Activated naive CD8-positive, alpha-beta T cell treated with anti-CD3 and anti-CD28 coated beads for 36 hours (primary cell): ENCODE data around the gene GID8. TPM values are rescaled to one million over a fixed set of nuclear protein-coding genes. Genes with fewer than 3 reads are reported as not detected.

Experiments
- DNase-seq: peaks from one replicate; pipeline ENCODE4 v3.0.0; 2021
- H3K27ac Mint-ChIP-seq: one replicate; pipeline ENCODE4 v1.8.0; 2022; ENCODE audit warnings: mild to moderate bottlenecking, moderate library complexity, mixed read lengths
- H3K27me3 Mint-ChIP-seq: one replicate; pipeline ENCODE4 v1.8.0; 2022; ENCODE audit warnings: mild to moderate bottlenecking, mixed read lengths
- H3K36me3 Mint-ChIP-seq: one replicate; pipeline ENCODE4 v1.8.0; 2021; ENCODE audit warnings: mild to moderate bottlenecking, mixed read lengths
- H3K4me1 Mint-ChIP-seq: one replicate; pipeline ENCODE4 v1.8.0; 2021; ENCODE audit warnings: mixed read lengths
- H3K4me3 Mint-ChIP-seq: one replicate; pipeline ENCODE4 v1.8.0; 2022; ENCODE audit warnings: mild to moderate bottlenecking, moderate library complexity, mixed read lengths
- H3K9me3 Mint-ChIP-seq: one replicate; pipeline ENCODE4 v1.8.0; 2022; ENCODE audit warnings: mixed read lengths
- total RNA-seq, 2 experiments: library from RNA; stranded (reverse); gene quantifications; one replicate each; pipeline ENCODE4 v1.2.3, GENCODE V29; 2021

Gene GID8
- total RNA-seq, 2 experiments from 2014 or later, result 47.6 to 48.5 TPM

DNA sequence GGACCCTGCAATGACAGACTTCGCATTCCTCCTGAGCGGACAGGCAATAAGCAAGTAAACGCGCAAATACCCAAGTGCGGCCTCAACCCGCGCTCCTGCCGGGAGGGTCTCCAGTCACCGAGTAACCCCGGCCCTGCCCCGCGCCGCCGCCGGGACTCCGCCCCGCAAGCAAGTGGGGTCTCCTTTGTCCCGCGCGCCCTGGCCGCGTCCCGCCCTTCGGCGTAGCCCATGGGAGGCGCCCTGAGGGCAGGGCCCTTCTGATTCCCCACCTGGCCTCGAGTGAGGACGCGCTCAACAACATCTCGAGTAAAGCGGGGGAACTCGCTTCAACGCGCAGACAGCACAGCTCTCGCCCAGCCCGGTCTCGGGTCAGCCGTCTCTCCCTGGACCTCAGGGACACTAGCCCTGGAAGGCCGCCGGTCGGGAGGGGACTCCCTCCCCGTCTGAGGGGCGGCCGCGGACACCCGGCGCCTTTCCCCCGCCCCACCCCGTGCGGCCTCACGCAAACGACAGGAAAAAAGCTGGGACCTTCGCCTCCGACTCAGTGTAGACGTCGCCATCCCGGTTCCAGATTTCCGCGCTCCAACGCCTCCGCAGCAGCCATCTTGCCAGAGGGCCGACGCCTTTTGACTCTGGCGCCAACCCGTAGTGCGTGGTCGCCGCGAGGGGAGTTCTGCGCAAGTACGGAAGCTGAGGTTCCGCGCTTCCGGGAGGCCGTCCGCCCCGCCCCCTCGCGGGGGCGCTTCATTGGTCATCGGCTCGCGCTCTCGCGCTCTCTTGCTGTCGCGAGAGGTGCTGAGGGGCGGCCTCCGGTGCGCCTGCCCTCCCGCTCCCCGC lies 461 bp upstream of the GID8 start:
- no peaks in the 10 kb centered on the region for H3K27me3 Mint-ChIP-seq
- peaks cover 32% of the 10 kb centered on the region for H3K4me1 Mint-ChIP-seq
- peaks cover 22% of the 10 kb centered on the region for H3K36me3 Mint-ChIP-seq
- H3K9me3 Mint-ChIP-seq, result no peaks in the 10 kb centered on the region
- DNase-seq, result peak; percentile 98
- peak overlapping the region; percentile 98 for H3K27ac Mint-ChIP-seq
- H3K4me3 Mint-ChIP-seq, result no peak overlapping the region

DNA sequence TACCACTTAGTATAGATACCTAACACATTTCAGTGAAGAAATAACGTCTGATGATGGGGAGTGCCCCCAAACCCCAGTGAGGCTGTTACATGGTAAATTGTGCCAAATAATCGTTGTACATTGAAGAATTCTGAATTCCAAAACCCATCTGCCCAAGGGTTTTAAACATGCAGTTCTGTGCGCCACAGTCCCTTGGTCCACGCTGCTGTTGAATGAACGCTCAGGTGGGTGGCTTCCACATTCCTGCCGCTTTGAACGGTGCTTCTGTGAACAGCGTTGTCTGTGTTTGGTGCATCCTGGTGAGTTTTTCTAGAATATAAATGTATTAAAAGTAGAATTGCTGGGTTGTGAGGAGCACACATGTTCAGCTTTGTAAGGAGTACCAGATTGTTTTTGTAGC lies 2.9 kb downstream of the GID8 start:
- no peak overlapping the region for H3K4me3 Mint-ChIP-seq
- H3K9me3 Mint-ChIP-seq, result no peaks in the 10 kb centered on the region
- peaks cover 30% of the 10 kb centered on the region for H3K4me1 Mint-ChIP-seq
- H3K36me3 Mint-ChIP-seq, result peaks cover 20% of the 10 kb centered on the region
- no peak for DNase-seq
- H3K27me3 Mint-ChIP-seq, result no peaks in the 10 kb centered on the region
- H3K27ac Mint-ChIP-seq, result no peak overlapping the region

DNA sequence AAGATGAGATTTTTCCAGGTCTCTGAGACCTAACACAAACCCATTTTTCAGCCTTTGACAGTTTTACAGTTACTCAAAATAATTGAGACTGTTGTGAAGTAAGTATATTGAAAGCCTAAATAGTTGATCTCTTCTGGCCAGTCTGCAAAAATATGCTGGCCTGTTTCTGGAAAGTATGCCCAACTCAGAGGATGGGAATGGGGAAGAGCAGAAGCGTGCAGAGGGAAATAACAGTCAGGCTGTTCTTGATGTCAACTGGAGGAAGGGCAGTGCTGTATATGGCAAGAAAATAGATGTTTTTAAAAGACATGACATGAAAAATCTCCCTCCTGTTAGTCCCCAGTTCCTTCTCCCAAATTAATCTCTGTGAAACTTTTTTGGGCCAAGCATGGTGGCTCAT lies 3.8 kb downstream of the GID8 start:
- Mint-ChIP-seq H3K36me3 (peaks cover 22% of the 10 kb centered on the region), H3K9me3 (no peaks in the 10 kb centered on the region), H3K27me3 (no peaks in the 10 kb centered on the region), H3K4me3 (no peak overlapping the region), H3K4me1 (peaks cover 29% of the 10 kb centered on the region), H3K27ac (peak overlapping the region; percentile 49)
- no peak for DNase-seq

DNA sequence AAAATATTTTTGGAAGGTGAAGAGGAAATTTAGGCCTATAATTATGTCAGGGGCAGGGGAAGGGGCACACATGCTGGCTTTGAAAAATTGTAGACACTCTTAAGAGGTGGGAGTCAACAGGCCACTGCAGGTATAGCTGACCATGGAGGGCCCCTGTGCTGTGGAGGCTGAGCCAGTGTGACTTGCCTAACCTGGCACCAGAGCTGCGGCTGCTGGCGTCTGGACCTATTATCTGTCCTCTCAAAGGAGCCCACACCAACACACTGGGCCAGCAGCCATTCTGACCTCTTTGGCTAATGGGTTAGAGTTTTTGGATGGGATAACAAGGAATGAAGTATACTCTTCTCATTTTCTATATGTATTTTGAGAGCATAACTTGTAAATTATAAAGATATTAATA lies 4.5 kb downstream of the GID8 start:
- peaks cover 28% of the 10 kb centered on the region for H3K4me1 Mint-ChIP-seq
- no peak overlapping the region for H3K4me3 Mint-ChIP-seq
- H3K36me3 Mint-ChIP-seq, result peaks cover 18% of the 10 kb centered on the region
- no peaks in the 10 kb centered on the region for H3K27me3 Mint-ChIP-seq
- H3K27ac Mint-ChIP-seq, result no peak overlapping the region
- DNase-seq, result no peak
- no peaks in the 10 kb centered on the region for H3K9me3 Mint-ChIP-seq

DNA sequence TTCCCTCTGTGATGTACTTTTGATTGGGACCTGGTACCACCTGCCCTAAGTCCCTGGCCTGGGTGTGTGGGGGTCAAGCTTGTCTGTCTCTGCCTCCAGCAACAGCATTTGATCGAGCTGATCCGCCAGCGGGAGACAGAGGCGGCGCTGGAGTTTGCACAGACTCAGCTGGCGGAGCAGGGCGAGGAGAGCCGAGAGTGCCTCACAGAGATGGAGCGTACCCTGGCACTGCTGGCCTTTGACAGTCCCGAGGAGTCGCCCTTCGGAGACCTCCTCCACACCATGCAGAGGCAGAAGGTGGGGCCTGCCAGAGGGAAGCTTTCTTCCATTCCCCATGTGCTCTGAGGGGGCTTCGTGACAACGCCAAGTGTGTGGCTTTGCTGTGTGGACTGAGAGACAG lies 5.4 kb downstream of the GID8 start:
- Mint-ChIP-seq H3K9me3 (no peaks in the 10 kb centered on the region), H3K27ac (no peak overlapping the region), H3K36me3 (peaks cover 20% of the 10 kb centered on the region), H3K27me3 (no peaks in the 10 kb centered on the region), H3K4me3 (no peak overlapping the region), H3K4me1 (peaks cover 28% of the 10 kb centered on the region)
- DNase-seq, result no peak

DNA sequence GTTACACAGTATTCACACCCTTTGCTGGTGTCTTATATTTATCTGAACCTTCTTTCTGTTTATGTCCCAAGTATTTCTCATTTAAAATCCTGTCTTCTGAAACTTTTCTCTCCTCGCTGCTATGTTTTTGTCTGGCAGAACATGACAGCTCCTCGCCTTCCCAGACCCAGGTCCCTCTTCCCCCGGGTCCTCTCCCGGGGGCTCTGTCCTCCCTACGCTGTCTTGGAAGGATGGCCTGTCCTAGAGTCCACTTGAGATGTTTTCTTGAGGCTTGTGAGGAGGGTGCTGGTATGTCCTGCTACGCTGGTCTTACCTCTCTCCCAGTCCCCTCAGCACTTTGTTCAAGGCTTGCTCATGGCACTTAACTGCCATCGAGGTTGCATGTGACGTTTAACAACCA lies 6.2 kb downstream of the GID8 start:
- Mint-ChIP-seq H3K4me1 (peaks cover 27% of the 10 kb centered on the region), H3K36me3 (peaks cover 21% of the 10 kb centered on the region), H3K9me3 (peaks cover 2% of the 10 kb centered on the region), H3K27me3 (no peaks in the 10 kb centered on the region), H3K27ac (no peak overlapping the region), H3K4me3 (no peak overlapping the region)
- no peak for DNase-seq

DNA sequence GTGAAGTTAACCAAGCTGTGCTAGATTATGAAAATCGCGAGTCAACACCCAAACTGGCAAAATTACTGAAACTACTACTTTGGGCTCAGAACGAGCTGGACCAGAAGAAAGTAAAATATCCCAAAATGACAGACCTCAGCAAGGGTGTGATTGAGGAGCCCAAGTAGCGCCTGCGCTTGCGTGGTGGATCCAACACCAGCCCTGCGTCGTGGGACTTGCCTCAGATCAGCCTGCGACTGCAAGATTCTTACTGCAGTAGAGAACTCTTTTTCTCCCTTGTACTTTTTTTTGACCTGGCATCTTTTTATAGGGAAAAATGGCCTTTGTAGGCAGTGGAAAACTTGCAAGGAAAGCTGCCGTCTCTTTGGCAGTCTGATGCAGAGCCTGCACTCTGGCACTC lies 6.8 kb downstream of the GID8 start:
- H3K36me3 Mint-ChIP-seq, result peaks cover 23% of the 10 kb centered on the region

DNA sequence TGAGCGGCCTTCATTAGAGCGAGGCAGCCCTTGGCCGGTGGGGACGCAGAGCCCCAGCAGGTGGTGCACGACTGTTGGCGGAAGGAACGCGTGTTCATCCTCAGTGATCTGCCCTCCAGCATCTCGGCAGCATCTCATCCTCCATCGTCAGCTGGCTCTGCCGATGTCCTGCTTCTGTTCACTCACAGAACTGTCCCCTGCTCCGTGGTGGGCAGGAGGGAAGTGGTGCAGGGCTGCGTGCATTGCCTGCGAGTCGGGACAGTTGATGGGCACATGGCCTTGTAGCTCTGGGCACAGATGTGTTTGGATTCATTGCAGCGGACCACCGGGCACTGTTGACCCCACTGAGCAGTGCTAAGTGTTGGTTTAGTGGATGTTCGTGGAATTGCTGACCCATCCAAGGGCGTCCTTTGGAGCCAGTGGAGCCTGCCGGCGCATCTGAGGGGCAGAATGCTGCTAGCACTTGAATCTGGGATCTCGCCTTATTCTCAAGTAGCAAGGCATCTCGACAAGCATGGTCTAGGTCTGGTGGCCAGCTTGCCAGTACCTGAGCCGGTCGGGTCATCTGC lies 7.9 kb downstream of the GID8 start:
- H3K4me1 Mint-ChIP-seq, result peaks cover 15% of the 10 kb centered on the region
- H3K36me3 Mint-ChIP-seq, result peaks cover 32% of the 10 kb centered on the region
- H3K27ac Mint-ChIP-seq, result no peak overlapping the region
- no peak overlapping the region for H3K4me3 Mint-ChIP-seq
- H3K9me3 Mint-ChIP-seq, result peaks cover 2% of the 10 kb centered on the region
- H3K27me3 Mint-ChIP-seq, result no peaks in the 10 kb centered on the region
- DNase-seq, result no peak

More for the DNA sequence above, 6.8 kb downstream of the GID8 start:
- no peaks in the 10 kb centered on the region for H3K27me3 Mint-ChIP-seq
- DNase-seq, result no peak
- H3K27ac Mint-ChIP-seq, result no peak overlapping the region
- peaks cover 2% of the 10 kb centered on the region for H3K9me3 Mint-ChIP-seq
- H3K4me3 Mint-ChIP-seq, result no peak overlapping the region
- H3K4me1 Mint-ChIP-seq, result peaks cover 21% of the 10 kb centered on the region

DNA sequence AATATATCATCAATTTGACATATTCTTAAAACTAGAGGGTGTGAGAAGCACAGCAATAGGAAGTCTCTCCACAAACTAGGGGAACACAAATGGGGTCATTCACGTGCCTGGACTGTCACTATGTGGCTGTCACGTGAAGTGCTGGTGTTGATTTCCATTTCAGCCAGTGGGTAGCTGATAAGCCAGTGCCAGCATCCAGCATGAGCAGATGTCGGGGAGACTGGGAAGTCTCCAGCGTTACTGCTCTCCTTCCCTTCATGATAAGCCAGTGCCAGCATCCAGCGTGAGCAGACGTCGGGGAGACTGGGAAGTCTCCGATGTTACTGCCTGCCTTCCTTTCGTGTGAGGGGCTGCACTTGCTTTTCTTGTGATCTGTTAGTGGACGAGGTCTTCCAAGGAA lies 9.0 kb downstream of the GID8 start:
- Mint-ChIP-seq H3K4me3 (no peak overlapping the region), H3K9me3 (peaks cover 2% of the 10 kb centered on the region), H3K4me1 (peaks cover 7% of the 10 kb centered on the region), H3K27ac (peak overlapping the region; percentile 8), H3K27me3 (no peaks in the 10 kb centered on the region), H3K36me3 (peaks cover 28% of the 10 kb centered on the region)
- DNase-seq, result no peak

DNA sequence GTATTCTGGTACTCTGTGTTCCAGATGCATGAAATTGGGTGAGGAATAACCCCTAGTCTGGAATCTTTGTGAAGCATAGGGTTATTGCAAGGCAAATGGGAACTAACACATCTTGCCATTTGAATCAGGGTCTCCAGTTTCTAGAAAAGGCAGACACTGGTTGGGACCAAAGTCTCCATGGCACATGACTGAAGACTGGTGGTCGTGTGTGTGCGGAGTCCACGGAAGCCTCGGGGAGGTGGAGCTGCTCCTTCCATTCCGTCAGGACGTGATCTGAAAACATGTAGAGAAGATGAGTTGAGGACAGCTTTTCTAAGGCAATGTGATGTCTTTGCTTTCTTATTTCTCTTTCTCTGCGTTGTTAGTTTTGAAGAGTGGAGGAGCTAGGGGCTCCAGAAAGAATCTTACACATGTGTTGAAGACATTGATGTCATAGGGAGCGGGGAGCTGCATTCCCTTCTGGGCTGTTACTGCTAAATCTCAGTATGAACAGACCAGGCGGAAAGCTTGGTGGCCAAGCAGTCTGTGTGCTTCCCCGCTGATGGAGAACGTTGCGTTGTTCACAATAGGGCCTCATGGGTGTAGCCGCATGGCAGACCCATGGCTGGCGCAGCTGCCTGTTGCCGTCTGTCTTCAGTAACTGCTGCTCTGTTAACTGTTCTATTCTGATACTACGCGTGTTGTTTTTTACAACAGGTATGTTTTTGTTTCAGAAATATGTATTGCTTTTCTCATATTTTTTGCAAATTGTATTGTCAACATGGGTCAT lies 9.8 kb downstream of the GID8 start:
- Mint-ChIP-seq H3K36me3 (peaks cover 28% of the 10 kb centered on the region), H3K4me3 (no peak overlapping the region), H3K9me3 (peaks cover 2% of the 10 kb centered on the region), H3K4me1 (peaks cover 7% of the 10 kb centered on the region), H3K27me3 (no peaks in the 10 kb centered on the region), H3K27ac (no peak overlapping the region)
- no peak for DNase-seq

DNA sequence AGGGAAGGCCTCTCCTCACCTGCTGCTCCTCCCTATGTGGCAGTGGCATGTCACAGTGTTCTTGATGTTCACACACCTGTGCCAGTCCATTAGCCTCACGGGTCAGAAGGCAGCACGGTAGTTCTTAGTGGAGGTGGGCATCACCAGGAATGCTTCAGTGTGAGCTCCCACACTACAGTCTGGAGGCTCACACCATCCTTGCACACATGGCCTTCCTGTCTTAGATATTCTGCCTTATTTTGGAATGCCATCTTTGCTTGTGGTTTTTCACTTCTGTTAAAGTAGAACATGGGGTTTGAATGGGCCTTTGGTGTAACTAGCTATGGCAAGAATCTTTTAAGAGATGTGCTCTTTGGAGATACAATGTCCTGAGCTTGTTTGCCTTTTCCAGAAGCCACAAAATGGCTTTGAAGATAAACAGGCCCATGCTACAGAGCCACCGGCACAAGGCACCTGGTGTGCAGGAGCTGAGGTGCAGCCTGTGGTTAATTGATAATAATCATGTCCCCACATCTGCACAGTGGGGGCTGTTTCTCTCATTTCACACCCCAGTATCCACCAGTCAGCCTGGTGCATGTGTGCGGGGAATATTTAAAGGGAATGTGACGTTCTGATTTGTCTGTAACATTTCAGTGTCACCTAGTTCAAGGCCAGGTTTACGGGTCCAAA lies 11.3 kb downstream of the GID8 start:
- H3K4me1 Mint-ChIP-seq, result peaks cover 11% of the 10 kb centered on the region
- H3K36me3 Mint-ChIP-seq, result peaks cover 29% of the 10 kb centered on the region
- no peak overlapping the region for H3K27ac Mint-ChIP-seq
- no peaks in the 10 kb centered on the region for H3K27me3 Mint-ChIP-seq
- H3K9me3 Mint-ChIP-seq, result peaks cover 2% of the 10 kb centered on the region
- no peak overlapping the region for H3K4me3 Mint-ChIP-seq
- DNase-seq, result no peak

DNA sequence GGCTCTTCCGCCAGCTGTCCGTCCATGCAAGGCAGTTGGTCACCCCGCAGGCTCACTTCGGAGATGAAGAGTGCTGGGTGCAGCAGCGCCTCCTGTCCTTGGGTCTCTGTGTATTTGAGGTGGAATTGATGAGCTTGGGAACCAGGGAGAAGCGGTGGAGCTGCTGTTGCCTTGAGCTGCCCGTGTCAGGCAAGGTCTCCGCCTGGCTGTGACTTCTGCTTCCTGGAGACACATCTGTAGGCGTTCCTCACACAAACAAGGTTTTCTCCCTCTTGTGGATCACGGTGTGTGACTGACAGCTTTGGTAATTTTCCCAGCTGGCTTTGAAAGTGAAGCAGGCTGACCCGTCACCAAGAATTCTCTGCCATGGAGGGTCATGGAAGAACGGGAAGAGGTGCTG lies 12.0 kb downstream of the GID8 start:
- Mint-ChIP-seq H3K27ac (no peak overlapping the region), H3K27me3 (no peaks in the 10 kb centered on the region), H3K36me3 (peaks cover 29% of the 10 kb centered on the region), H3K4me3 (no peak overlapping the region), H3K9me3 (peaks cover 2% of the 10 kb centered on the region), H3K4me1 (peaks cover 15% of the 10 kb centered on the region)
- no peak for DNase-seq

DNA sequence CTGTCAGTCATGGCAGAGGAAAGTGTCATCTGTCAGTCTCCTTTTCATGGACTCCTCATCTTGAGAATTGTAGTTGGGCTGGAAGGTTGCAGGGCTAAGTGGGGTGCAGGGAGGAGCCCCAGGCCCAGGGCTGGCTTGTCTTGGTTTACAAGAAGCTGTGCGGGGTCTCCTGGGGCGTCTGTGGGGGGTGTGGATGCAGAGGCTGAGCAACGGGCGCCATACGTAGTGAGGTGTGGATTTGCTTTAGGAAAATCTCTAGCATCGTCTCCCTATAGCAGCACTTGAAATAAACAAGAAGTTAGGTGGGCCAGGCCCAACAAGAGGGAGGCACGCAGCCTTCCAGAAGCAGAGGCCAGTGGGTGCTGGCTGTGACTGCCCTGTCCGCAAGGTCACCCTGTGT lies 12.8 kb downstream of the GID8 start:
- Mint-ChIP-seq H3K36me3 (peaks cover 29% of the 10 kb centered on the region), H3K4me3 (no peak overlapping the region), H3K27ac (no peak overlapping the region), H3K27me3 (no peaks in the 10 kb centered on the region), H3K4me1 (peaks cover 15% of the 10 kb centered on the region), H3K9me3 (peaks cover 2% of the 10 kb centered on the region)
- DNase-seq, result no peak

DNA sequence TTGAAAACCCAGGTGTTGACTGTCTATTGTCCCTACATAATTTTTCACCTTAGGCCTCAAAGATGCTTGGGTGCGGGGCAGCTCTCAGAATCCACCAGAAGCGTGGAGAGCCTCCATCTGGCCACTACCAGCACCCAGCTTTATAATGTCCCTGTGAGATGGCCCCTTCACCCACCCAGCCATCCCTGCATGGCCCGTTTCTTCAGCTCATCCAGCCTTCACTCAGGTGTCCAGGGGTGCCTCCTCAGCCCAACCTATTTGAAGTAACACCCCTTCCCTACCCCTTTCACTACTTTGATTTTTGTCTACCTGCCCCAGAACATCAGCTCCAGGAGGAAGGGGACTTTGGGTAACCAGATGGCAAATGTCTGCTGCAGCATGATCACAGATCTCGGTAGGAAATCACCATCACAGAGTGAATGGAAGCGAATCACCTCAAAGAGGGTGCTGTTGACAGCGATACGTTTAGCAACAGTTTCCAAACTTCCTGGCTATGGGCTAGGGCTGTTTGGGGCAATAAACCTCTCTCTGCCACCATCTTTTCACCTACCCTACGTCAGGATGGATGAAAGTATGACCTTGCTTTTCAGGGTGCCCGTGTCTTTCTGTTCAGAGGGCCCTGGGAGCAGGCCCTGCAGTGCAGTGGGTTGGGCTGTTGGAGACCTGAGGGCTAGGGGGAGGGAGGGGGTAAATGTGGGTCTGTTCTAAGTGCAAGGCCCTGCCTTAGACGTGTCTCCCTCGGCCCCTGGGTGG lies 13.4 kb downstream of the GID8 start:
- peak overlapping the region; percentile 1 for H3K4me3 Mint-ChIP-seq
- H3K4me1 Mint-ChIP-seq, result peaks cover 15% of the 10 kb centered on the region
- DNase-seq, result no peak
- peaks cover 27% of the 10 kb centered on the region for H3K36me3 Mint-ChIP-seq
- no peaks in the 10 kb centered on the region for H3K27me3 Mint-ChIP-seq
- H3K9me3 Mint-ChIP-seq, result peaks cover 2% of the 10 kb centered on the region
- no peak overlapping the region for H3K27ac Mint-ChIP-seq
